GM18873 (cell line): ENCODE results near the gene FHOD3.

Experiments used
- ATAC-seq: cut with Tn5 transposase; IDR thresholded peaks from one replicate; pipeline ENCODE4 v1.9.1; 2021; ENCODE audit warnings: mild to moderate bottlenecking, moderate library complexity, moderate number of reproducible peaks; ENCODE audit not compliant: unreplicated experiment, low FRiP score

FHOD3 gene

DNA sequence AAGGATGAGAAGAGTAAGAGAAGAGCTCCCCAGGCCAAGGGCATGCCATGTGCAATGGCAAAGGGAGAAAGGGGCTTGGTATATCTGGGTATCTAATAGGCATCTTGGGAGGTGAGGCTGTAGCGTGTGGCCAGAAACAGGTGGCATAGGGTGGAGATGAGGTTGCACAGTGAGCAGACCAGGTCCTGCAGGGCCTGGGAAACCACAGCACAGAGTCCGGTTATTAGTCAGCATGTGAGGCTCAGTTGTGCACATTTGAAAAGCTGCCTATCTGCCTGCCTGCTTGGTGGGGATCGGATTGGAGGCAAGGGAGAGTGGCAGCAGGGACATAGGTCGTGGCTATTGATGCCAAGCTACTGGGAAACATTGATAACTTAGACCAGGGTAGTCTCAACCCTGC lies 340.7 kb downstream of the FHOD3 start:
- peak; percentile 97 for ATAC-seq

DNA sequence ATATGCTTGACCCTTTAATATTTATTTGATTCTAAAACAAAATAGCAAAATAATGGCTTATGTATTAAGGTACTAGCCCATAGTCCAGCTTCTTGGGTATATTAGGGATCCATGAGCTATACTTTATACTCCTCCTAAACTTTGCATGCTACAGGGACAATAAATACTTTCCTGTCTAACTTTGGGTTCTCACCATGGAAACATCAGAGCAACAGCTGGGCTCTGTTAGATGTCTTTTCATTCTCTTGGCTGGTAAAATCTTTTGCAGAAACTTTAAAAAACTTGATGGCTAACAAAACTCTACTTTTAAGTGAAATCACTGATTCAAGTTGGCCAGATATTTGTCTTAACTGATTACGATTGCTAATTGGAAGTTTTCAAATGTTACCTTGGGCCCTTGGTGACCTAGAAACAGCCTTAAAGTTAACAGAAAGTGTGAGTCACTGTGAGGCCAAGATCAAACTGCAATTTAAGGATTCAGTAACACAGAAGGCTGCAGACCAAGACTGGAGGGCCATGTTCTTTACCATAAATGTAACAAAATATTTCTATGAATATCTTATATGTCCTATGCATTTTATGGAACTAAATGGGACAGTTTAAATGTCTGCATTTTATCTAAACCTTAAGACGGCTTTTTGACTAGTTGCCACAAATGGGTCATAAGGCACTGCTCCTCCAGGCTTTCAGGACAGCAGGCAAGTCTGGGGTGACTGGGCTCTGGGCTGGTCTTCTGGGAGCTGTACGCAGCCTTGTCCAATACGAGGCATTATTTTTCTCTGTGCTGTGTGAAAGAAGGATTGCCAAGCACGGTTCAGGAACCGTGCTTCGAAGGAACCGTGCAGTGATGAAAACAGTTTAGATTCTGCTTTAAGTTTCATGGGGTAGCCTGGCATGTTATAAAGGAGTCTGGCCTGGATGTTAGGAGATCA lies 342.8 kb downstream of the FHOD3 start:
- ATAC-seq = no peak

DNA sequence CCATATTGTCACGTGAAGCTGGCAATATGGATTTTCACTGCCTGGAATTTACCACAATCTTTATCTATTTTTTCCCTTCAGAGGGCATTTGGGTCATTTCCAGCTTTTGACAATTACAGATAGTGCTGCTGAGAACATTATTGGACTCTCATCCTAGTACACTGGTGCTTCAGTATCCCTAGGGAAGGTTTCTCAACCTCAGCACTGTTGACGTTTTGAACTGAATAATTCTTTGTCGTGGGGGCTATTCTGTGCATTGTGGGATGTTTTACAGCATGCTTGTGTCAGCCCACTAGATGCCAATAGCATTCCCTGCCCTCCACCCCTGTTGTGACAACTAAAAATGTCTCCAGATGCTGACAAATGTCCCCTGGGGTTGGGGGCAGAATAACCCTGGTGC lies 345.5 kb downstream of the FHOD3 start:
- no peak for ATAC-seq

DNA sequence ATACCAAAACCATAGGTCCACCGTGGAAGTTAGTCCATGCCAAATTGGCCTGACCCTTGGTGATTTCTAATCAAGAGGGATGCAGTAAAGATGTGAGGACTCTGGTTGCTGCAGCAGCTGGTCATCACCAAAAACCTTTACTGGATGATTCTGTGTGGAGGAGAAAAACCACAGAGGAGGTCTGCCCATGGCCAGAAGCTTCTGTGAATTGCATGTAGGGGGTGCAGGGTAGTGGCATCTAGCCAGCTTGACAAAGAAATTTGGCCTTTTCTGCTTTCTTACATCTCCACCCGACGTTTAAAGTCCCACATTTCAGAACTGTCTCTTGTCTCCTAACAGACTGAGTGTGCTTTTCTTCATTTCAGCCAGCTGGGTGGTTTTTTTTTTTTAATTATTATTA lies 351.3 kb downstream of the FHOD3 start:
- no peak for ATAC-seq

DNA sequence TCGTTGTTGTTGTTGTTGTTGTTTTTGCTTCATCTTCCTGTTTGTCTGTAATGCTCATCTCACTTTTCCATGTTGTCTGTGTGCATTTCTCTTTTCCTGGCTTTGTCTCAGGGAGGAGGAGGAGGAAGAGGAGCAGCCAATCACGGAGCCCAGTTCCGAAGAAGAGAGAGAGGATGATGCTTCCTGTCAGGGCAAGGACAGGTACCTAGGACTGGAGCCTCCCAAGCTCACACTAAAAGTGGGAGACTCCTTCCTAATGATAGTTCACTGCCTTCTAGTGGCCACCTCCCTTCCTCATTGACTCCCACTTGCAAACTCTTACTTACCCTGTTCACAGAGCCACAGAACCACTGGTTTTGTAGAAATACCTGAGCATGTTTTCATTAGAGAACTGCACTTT lies 351.7 kb downstream of the FHOD3 start:
- ATAC-seq = no peak

DNA sequence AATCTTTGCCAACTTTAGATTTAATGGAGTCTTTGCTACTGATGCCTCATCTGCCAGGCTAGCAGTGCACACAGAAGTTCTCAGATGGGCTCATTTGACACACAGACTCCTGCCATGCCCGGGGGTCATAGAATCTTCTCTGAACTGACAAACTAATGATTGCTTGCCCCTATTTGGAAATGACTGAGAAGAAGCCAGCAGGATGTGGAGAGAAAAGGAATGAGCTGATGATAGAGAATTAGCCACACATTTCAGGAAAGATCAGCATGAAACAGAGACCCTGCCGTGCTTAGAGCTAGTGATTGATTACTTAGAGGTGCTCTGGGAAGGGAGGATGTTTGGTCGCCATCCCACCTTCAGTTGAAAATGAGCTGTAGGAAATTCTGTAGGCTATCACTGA lies 352.8 kb downstream of the FHOD3 start:
- no peak for ATAC-seq

DNA sequence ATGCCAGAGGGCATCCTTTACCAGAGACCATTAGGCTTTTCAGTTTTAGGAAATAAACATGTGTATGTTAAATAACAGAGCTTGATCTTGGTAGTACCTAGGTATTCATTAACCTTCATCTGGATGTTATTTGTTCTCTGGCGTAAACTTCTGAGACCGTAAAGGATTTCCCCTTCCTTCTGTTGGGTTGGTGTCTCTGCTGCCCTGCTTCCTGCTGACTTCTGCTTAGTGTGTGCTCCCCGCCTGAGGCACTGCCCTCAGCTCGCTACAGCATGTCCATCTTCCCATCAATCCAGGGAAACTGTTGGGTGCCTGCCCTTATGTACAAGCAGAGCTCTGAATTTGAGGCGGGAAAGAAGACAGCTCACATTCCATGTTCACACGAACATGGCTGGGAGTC lies 353.4 kb downstream of the FHOD3 start:
- ATAC-seq = peak; percentile 84

DNA sequence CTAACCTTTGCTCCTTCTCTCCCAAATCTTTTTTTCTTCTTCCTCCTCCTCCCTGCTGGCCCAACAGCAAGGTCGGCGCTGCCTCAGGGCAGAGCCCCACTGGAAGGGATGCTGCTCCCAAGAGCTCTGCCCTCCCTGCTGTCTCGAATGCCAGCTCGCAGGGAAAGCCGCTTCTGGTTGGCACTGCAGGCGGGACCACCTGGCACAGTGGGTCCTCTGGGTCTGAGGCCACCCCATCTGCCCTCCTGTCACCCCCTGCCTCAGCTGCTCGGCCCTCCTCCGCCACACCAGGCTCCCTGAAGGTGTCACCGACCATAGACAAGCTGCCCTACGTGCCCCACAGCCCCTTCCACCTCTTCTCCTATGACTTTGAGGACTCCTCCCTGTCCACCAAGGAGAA lies 355.0 kb downstream of the FHOD3 start:
- no peak for ATAC-seq

DNA sequence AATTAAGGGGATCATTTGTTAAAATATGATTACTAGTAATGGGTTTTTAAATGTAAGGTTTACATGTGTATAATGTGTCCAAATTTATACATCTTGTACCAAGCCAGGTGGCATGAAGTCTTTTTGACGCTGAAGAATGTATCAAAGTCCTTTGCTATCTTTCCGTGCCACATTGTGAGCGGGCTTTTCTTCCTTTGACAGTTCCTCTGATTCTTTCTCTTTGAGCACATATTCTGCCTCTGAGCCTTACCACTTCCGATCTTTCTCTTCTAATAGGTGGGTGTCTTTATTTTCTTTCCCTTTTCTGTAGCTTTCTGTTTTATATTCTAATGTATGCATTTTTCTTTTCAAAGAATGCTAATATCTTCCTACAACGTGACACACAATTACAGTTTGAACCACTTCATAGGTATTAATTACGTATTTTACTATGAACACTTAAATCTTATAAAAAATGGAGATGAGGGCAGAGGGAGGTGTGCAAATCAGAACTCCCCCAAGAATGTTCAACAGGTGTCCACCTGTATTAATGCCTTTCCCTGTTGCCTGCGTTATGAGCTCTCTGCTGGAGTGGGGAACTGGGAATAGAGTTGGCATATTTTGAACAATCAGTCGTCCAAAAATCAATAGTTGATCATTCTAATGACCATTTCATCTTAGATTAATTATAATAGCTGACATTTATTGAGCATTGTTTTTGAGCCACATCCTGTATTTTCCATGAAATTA lies 355.8 kb downstream of the FHOD3 start:
- no peak for ATAC-seq

DNA sequence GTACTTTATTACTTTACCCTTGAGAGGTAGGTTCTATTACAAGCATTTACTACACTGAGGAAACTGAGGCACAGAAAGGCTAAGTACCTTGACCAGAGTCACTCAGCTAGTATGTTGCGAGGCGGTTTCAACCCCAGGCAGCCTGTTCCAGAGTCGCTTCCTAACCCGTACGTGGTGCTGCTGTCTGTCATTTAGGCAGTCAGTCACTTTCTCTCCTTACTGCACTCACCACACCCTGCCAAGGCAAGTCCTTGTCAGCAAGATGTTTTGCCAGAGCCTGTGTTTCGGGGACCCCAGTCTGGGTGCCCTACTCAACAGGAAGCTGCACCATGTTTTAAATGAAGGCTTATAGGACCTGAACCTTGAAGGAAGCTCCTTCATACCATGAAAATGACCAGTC lies 356.4 kb downstream of the FHOD3 start:
- no peak for ATAC-seq

DNA sequence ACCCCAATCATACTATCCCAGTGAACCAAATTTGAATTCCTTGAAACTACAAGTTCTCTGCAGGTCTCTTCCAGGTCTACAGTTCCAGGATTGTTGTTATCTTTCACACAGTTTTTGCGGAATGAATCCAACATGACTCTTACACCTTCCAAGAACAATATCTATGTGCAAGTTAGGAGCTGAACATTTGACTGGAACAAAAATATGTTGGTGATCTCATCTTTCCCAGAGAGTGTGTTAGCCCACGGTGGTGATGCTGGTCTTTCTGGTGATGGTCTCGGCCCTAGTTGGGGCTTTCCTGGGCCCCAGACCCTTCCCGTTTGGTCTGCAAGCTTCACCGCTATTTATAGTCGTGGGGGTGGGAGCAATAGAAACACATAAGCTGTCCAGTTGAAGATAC lies 357.6 kb downstream of the FHOD3 start:
- no peak for ATAC-seq

DNA sequence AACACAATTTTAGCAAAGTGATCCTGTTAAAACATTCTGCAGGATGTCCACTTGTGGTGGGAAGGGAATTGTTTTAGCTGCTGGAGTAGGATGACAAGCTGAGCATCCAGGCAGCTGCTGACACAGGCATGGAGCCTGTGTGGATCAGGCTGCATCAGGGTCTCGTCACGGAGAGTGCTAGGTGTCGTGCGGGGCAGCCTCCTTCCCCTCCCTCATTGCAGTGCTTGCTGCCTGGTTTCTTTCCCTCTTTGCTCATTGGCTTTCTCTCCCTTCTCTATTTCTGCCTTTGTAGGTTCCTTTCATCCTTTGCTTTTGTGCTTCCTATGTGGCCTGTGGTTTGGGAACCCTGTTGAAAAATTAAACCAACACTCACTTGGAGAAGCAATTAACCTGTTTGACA lies 358.4 kb downstream of the FHOD3 start:
- ATAC-seq = no peak

DNA sequence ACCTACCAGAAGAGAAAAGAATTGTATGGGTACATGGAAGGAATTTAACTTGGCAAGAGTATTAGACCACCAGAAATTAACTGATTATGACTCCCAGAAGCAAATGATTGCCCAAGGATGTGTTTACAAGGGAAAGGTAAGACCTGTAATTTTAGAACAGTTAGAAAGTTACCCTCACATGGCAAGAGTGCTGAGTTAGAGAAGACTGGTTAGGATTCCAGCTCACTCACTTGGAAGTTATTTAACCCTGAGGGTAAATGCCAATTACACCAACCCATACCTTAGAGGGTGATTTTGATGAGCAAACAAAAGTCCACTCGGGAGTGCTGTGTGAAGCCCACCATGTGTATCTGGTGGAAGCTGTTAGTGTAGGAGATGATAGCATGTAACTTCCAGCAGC lies 361.1 kb downstream of the FHOD3 start:
- ATAC-seq = no peak

DNA sequence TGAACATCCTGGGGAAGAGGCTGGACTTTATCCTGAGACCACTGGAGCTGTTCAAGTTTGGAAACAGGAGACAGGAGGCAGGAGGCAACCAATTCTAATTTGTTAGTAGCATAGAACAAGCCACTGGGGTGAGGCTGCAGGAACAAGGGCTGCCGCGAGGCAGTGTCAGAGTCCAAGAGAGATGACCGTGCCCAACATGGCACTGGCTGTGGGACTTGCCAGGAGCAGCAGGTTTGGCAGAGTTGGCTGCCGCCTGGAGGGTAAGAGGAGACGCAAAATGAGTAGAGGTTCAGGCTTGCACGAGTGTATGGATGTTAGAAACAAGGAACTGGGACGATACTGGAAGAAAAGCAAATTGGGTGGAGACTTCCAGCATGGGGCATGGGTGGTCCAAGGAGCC lies 362.8 kb downstream of the FHOD3 start:
- ATAC-seq = no peak

DNA sequence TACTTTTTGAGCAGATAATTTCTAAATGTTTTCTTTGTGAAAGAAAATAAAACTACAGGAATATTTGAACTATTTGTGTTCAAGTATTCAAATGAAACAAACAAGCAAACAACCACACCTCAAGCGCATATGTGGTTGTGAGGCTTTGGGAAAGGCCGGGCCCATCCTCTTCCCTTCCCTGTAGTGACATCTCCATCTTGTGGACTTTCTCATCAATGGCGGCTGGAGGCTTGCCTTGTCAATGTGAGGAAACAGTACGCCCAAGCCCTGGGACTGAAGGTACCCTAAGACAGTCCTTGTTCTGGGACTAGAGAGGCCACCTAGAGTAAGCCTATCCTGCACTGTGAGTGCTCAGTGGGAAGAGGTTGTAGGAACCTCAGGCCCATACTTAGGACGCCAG lies 364.5 kb downstream of the FHOD3 start:
- no peak for ATAC-seq

DNA sequence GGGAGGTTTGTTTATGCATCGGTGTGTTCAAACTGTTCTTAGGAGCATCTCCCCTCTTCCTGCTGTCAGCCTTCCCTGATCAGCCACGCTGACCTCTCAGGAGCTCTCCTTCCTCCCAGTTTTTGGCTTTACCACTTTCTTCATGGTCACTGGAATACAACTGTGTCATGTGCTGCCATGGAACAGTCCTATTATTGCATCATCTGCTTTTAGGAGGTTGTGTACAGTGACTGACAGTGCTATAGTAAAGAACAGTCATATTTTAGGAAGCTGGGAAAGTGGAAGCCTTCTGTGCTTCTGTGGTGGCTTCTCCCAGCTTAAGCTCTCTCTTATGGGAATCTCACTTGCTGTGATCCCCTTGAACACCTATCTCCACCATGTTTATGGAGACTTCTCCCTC lies 365.8 kb downstream of the FHOD3 start:
- ATAC-seq = no peak

DNA sequence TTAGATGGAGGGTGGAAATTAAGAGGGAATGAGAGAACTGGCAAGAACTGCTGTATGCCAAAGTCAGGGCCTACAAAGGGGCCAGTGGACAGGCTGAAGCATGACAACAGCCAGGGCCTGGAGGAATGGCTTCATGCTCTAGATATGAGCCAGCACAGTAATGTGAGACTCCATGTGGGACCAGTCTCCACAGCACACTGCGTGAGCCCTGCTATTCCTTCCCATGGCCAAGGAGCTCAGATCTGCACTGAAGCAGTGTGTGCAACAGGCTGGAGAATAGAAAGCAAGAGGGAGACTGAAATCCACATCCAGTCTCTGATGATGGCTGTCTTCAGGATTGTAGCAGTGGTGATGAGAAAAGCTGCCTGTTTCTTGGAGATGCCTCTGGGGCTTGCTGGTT lies 368.4 kb downstream of the FHOD3 start:
- ATAC-seq = no peak

DNA sequence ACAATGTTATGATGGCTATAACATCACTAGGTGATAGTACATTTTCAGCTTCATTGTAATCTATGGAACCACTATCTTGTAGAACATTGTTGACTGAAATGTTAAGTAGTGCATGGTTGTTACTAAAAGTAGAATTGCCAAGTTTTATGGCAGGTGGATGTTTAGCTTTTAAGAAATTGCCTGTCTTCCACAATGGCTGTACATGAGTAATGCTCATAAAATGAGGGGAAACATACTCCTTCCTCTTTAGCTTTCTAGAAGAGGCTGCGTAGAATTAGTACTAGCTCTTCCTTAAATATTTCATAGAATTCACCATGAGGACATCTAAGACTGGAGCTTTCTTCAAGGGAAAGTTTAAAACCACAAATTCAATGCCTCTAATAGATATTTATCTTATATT lies 370.3 kb downstream of the FHOD3 start:
- no peak for ATAC-seq

DNA sequence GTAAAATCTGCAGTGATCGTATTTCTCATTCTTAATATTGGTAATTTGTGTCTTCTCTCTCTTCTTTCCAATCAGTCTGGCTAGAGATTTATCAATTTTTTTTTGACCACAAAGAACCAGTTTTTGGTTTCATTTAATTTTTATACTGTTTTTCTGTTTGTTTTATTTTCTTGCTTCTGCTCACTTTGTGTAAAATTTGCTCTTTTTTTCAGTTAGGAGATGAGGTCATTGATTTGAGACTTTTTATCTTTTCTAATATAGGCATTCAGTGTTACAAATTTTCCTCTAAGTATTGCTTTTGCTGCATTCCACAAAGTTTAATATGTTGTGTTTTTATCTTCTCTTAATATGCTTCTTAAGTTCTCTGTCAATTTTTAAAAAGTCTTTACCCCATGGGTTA lies 370.8 kb downstream of the FHOD3 start:
- no peak for ATAC-seq

DNA sequence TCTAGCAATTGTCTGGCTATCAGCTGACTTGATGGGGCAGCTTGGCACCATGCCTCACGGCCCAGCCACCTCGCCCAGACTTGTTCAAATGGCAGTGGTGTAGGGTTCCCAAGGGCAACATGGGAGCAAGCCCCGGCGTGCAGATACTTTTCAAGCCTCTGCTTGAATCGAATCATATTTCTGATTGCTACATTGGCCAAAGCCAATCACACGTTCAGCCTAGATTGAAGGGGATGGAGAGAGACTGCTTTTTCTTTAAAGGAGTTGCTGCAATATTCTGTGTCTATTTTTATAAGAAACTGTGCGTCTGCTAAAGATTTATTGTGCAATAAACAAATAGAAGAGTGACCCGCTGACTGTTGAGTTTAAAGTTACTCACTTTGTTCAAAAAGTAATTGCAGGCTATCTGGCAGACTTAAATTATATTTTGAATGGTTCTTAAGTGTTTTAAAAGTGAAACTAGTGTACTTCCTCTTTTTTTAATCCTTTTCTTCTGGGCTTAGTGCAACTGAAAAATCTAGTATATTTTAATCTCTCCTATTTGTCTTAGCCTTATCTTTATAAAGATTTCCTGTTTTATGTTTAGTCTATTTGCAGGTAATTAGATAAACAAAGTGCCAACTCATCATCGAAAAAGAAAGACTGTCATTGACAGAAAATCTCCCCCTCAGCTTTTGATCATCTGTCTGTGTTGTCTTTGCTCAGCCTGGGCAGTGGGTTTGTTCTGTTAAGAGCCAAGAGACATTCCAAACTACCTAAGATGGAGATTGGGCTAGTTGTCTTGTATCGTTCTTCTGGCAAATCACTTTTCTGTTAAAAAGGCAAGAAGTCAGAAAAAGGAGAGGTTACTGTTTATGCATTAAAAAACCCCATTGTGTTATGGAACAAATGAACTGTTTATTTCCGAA lies 375.2 kb downstream of the FHOD3 start:
- ATAC-seq = peak; percentile 70

DNA sequence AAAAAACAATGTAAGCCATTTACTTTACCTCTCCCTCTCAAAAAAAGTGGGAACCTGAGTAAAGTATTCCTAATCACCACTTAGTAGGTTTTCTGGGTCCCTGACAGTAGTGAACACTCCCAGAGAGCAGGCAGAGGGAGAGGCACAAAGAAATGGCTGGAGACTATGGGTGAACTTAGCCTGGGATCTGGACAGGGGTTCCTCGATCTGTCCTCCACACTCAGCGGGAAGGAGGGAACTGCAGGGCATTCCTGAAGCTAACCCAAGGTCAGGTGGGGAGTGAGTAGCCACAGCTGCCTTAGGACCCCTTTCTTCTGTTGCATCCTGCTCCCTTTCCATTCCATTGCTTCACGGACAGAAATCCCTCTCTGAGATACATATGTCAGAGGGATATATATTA lies 375.9 kb downstream of the FHOD3 start:
- no peak for ATAC-seq
